GM18873 (cell line): Measurements from ENCODE around the gene YTHDC1.
"Not testable (repeated sequence)": the region's sequence is repeated elsewhere in the genome, so short reads cannot be mapped to it uniquely, and the experiment has no call there.

Source experiments
- ATAC-seq: cut with Tn5 transposase; IDR thresholded peaks from one replicate; pipeline ENCODE4 v1.9.1; 2021; ENCODE audit warnings: mild to moderate bottlenecking, moderate library complexity, moderate number of reproducible peaks; ENCODE audit not compliant: unreplicated experiment, low FRiP score

YTHDC1 gene

DNA sequence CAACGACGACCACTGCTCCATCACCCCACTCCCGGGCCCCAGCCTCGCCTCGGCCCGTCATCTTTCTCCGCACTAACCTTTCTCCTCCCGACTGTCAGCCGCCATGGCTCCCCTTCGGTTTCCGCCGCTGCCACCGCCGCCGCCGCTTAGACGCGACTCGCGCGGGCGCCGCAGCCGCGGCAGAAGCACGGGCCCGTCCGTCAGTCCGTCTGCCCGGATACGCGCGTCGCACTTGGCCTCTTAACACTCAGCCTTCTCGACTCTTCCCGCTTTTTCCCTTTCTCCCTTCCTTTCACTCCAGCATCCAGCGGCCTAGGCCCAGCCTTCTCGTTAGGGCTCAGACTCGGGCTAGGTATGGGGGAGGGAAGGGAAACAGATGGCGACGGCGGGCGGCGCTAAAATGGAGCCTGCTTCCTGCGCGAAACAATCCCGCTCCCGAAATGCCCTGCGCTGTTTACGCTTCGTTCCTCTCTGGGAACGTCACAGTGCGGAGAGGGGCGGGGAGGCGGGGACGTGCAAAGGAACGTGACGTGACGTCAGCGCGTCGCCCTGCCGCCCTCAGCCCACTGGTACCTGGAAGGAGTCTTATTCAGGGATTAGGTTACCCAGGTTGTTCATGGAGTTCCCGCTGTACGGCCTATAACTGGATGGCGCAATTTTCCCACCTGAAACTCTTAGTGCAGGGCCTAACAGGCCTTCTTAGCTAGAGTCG lies at the start of gene YTHDC1:
TSS of gene YTHDC1 (minus strand) at position 442 of the 712 bp plus-strand sequence. CDS start at position 105, 337 bp downstream.
- ATAC-seq = peak; percentile 95

DNA sequence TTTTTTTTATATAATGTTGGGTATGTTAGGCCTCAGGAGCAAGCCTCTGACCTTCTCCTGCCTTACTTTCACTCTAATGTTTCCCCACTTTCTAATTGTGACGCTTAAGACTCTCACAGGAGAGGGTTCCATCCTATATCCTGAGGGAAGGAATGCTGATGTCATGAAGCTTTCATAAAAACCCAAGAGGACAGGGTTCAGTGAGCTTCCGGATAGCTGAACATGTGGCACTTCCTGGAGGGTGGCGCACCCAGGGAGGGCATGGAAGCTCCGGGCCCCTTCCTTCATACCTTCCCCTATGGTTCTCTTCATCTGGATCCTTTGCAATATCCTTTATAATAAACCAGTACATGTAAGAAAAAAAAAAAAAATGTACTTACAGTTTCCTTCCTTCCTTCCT lies 49.4 kb upstream of the YTHDC1 start:
- no peak for ATAC-seq

DNA sequence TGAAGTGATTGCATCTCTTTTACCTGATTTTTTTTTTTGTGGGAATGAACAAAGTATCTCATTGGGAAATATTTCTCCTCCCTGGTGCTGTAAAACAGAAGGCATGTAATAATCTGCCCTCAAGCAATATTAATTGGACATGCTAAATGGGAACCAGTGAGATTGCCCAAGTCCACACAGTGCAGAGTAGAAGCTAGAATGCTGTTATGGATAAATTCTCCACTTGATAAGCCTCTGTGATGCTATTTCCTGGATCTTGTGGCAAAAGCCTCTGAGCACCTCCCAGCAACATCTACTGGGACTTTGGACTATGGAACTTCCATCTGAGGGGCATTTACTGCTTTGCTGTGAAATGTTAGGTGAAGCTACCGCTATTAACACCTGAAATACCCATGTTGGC lies 46.9 kb upstream of the YTHDC1 start:
- ATAC-seq = no peak

DNA sequence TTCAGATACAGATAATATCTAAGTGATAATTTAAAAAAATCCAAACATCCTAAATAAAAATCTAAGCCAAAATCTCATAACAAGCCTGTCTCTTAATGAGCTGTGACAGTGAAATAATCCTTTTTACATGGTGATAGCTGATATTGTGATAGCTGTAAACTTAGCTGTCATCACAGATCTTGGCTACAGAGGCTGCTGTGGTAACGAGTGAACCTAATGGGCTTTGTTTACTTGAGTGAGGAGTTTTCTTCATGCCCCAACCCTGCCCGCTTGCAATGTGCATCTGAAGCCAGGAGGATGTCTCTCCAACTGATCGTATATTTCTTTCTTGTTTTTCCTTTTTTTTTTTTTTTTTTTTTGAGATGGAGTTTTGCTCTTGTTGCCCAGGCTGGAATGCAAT lies 41.5 kb upstream of the YTHDC1 start:
- ATAC-seq = no peak

DNA sequence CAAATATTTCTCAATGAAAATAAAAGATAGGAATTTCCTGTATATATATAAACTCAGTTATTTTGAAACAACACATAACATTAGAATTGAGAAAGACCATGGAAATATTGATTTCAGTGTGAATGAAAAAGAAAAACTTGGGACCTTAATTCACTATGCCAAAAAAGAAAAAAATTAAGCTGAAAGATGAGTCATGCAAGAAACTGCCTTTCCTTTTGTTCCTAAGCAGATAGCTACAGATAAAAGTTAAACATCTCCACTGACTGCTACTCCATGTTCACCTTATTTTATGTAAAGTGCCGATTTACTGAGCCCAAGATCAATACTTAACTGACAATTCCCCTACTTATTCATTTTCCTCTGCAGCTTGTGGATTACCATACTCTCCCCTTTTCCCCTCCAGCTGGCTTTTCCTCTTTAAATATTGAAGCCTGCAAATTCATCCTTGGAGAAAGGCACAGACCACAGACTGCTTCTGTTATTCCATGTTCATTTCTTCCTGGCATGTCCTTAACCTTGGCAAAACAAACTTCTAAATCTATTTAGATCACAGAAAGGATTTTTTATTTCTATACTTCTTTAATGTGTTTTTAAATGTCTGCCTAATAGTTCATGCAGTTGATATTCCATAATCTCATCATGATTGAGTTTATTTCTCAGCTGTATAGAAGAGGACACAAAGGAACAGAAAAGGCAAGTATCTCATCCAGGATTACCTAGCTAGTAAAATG lies 40.5 kb upstream of the YTHDC1 start:
- ATAC-seq = no peak

DNA sequence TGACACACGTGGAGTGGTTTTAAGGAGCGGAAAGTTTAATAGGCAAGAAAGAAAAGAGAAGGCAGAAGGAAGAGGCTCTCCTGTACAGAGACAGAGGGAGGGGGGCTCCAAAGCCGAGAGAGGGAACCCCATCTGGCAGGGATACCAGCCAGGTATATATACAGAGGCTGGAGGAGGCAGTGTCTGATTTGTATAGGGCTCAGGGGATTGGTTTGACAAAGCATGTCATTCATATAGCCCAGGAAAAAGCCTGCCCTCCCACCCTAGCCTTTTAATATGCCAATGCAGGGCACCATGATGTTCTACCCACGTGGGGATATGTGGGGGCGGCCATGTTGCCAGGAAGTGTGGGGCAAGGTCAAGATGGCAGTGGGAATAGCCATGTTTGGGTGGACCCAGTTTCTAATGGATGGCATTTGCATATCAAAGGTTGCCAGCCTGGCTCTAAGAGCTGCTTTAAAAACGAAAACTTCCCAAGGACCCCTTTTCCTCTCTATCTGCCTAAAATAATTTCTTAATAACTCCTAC lies 39.6 kb upstream of the YTHDC1 start:
- ATAC-seq = not testable (repeated sequence)

DNA sequence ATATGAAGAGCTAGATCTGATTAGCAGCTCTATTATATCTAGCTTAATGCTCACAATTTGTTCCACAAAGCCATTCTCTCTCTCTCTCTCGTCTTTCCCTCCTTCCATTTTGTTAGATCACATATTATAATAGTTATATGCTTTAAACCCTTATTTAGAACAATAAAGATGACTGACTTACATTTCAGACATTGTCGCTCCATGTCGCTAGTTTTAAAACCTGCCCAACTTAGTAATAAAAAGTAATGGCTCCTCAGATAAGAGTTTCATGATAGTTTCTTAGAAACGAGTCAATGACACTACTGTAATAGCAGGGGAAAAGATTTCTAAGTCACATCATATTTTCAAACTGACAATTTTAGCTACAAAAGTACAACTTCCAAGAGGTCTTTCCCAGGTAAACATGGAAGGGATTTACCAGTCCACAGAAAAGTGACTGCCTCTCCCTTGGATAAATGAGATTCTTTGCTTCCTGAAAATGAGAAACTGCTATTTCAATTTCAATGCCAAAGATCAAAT lies 38.5 kb upstream of the YTHDC1 start:
- ATAC-seq = no peak

DNA sequence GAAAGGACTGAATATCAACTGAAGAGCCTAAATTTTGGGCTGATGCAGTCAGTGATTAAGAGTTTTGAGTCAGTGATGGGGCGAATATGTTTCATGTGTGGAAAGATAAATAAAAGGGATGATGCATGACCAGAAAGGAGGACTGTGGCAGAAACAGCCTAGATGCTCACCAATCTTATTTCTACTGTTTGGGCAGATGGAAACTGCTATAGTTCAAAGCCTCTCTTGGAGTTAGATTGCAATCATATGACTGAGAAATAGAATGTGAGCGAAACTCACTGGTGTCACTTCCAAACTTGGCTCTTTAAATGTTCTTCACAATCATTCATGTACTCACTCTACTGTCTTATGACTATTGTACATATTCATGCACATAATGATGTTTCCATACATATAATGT lies 35.4 kb upstream of the YTHDC1 start:
- no peak for ATAC-seq

DNA sequence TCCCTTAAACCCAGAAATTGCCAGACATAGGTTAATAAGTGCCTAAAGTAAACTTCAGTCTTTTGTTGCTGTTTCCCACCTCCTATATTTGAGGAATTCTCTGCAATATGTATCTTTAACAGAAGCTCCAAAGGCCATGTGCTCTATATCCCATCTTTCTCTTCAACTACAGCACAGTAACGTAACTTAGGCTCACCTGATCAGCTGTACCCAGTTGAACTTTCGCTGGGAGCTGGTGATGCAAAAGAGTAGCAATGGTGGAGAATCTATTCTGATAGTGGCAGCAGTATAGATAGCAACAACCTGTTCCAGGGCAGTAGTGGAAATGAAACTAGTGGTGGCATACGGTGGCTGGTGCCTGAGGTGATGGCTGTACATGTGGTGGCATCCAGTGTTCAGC lies 33.2 kb upstream of the YTHDC1 start:
- ATAC-seq = no peak

DNA sequence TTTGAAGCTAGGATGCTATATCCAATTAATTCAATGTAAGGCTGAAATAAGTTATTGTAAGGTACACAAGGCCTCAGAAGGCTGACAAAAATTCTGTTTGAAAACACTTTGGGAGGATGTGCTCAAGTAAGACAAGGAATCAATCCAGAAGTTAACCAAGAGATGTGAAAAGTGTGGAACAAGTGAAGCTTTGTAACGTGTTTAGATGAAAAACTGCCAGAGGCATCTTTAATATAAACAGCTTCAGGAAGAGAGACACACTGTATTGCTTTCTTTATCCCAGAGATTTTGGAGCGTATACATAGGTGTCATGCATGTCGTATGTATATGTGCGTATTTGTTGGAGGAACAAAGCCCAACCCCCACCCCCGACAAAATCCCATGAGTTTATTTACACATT lies 28.3 kb upstream of the YTHDC1 start:
- ATAC-seq = no peak

DNA sequence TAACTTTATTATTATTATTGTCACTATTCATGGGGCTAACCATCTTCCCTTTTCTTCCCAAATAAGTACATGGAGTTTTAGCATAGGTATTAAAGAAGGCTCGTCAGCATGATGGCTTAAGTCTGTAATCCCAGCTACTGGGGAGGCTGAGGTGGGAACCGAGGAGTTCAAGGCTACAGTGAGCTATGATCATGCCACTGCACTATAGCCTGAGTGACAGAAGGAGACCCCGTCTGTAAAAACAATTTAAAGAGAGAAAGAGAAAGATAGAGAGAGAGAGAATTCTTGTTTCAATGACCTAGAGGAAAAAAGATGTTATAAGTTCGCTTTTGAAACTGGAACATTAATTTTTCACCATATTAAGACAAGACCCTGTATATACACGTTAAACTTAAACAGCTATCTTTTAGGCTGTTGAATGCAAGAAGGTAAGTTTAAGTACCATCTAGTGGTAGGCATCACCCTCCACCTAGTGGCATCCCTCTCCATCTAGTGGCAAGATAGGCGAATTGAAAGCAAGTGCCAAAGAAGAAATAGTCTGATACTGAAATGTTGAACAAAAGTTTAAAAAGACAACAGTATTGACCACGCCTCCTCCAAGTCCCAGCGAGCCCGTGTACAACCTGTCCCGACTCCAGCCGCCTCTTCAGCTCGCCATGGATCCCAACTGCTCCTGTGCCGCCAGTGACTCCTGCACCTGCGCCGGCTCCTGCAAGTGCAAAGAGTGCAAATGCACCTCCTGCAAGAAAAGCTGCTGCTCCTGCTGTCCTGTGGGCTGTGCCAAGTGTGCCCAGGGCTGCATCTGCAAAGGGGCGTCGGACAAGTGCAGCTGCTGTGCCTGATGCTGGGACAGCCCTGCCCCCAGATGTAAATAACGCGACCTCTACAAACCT lies 26.0 kb upstream of the YTHDC1 start:
- peak; percentile 85 for ATAC-seq

DNA sequence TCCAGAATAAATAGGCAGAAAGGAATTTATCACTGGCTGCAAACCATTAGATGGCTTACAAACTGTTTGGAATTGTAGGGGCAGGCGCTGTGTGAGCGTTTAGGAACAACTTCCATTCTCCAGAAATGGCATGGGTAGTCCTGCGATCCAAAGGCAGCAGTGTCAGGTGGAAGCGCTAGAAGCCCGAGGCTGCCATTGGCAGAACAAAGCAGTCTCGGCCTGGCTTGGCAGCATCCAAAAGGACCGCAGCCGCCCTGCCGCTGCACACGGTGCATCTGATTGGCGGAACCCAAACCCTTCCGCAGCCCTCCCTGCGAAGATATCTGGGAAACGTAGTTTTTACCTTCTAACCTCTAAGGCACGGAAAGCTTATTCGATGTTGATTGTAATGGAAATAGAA lies 23.6 kb upstream of the YTHDC1 start:
- ATAC-seq = peak; percentile 77

DNA sequence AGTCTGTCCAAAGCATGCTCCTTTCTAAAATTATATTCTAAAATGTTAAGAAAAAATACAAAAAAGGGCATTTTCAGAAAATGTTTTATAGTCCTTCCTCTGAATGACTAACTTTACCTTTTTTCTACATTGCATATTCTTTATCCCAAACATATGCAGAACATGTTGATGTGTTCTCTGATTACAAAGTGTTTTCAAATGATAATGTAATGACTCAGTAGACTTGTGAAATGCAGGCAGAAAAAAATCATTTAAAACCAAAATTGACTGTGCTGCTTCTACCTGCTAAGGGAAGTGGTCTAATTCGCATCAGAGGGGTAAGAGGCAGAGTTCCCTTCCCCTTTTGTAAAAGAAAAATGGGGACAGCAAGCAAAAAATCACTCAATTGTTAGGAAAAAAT lies 22.7 kb upstream of the YTHDC1 start:
- no peak for ATAC-seq

DNA sequence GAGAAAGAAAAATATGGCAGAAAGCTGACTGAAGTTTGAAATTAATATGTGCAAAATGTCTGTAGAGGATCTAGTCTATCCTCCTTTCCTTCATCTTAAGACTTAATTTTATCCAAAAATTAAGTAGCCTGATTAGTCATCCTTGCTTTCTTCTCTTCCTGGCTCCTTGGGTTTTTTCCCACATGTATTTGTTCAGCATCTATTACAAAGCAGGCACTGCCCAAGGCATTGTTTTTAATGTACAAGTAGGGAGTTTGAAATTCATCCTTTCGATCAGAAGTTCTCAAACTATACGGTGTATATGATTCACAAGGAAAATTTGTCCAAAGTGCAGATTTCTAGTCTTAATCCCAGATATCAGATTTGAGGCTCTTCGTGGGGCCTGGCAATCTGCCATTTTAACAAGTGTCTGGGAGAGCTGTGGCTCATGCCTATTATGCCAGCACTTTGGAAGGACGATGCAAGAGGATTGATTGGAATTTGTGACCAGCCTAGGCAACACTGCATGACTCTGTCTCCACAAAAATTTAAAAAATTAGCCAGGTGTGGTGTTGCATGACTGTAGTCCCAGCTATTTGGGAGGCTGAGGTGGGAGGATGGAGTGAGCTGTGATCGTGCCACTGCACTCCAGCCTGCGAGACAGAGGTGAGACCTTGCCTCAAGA lies 19.4 kb upstream of the YTHDC1 start:
- no peak for ATAC-seq

DNA sequence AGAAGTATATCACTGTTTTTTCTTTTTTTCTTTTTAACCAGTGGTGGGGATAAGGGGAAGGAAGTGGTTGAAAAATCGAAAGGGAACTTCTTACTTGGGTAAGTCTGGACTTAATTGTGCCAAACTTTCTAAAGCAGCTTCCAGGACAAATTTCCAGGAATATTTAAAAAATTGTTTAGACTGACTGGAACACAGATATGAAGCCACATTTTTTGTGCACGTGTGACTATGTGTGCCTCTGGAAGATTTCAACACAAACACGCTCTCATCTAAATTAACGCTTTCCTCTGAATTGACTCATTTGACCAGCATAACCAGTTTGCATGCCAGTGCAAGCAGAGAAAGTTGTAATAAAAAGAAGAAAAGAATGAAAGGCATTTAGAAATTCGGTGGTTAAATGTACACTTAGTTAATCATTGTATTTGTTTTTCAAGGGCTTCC lies 18.8 kb upstream of the YTHDC1 start:
- ATAC-seq = no peak

DNA sequence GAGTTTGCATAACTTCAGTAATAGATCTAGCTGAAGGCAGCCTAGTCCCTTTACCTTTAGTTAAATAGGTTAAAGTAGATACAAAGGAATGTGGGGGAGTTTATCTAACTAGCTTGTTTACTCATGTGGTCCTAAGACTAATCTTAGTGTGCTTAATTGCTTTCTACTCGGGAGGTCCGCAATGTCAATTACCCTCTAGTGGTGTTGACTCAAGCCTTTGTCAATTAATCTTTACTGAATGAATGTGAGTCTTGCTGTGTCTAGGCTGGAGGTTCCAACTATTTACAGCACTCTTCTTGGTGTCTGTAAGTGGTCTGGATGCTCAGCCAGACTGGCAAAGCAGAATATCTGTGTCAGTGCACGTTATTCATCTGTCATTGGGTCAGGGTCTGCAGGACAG lies 17.9 kb upstream of the YTHDC1 start:
- no peak for ATAC-seq

DNA sequence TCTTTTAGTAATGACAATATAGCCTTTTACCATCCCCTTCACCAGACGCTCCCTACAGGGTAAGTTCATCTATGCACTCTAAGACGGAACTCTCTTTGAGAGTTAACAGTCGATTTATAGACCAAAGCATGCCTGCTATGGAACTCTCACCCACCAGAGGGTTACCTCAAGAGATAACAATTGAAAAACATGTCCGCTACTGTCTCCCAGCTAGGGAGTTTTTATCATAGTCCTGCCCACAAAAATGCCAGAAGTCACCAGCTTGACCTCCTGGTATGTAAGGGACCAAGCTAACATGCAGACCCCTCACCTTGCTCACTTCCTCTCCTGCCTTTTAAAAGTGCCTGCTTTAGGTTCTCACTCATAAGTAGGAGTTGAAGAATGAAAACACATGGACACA lies 16.7 kb upstream of the YTHDC1 start:
- ATAC-seq = no peak

DNA sequence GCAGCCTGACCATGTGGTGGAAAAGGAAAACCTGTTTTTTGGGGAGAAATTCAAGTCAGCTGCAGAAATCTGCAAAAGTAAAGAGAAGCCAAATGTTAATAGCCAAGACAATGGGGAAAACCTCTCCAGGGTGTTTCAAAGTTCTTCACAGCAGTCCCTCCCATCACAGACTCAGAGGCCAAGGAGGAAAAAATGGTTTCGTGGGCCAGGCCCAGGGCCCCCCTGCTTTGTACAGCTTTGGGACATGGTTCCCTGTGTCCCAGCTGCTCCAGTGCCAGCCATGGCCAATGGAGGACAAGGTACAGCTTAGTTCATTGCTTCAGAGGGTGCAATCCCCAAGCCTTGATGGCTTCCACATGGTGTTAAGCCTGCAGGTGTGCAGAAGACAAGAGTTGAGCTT lies 15.2 kb upstream of the YTHDC1 start:
- ATAC-seq = no peak

DNA sequence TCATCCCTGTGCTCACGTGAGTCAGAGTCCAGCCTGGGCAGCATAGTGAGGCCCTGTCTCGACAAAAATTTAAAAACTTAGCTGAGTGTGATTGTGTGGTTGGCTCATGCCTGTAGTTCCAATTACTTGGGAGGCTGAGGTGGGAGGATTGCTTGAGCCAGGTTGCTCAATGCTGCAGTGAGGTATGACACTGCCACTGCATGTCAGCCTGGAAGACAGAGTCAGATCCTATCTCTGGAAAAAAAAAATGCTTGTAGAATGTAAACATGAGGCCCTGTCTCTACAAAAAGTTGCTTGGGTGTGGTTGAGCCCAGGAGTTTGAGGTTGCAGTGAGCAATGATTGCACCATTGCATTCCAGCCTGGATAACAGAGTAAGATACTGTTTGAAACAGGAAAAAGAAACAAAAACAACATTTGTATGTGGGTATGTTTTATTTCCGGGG lies 11.3 kb upstream of the YTHDC1 start:
- no peak for ATAC-seq
